SK-N-SH treated with all-trans-retinoic acid at 6 μM for 48 hours (cell line): Measurements from ENCODE around the gene AKAP9.
"Not testable (repeated sequence)": the region's sequence is repeated elsewhere in the genome, so short reads cannot be mapped to it uniquely, and the experiment has no call there.

ENCODE experiments used
- ATAC-seq: fragments of 200-7000 bp; cut with Tn5 transposase; 3 replicates; pipeline ENCODE4 v1.9.1; 2020; ENCODE audit warnings: mild to moderate bottlenecking, moderate library complexity
- ARNTL ChIP-seq: fragments of 450-650 bp; formaldehyde crosslinking; IDR thresholded peaks from 2 replicates; pipeline ENCODE4 v1.5.0; 2020; ENCODE audit warnings: low read depth, mild to moderate bottlenecking, moderate library complexity, borderline replicate concordance
- BACH2 ChIP-seq: fragments of 250-450 bp; sonication (Bioruptor Pico); IDR thresholded peaks from 2 replicates; pipeline ENCODE4 v1.9.0; 2021; ENCODE audit warnings: mild to moderate bottlenecking, borderline replicate concordance
- CREB5 ChIP-seq: fragments of 250-450 bp; sonication (Bioruptor Pico); IDR thresholded peaks from 2 replicates; pipeline ENCODE4 v1.5.1; 2020; ENCODE audit warnings: low read depth, mild to moderate bottlenecking, moderate library complexity
- CSDC2 ChIP-seq: fragments of 250-450 bp; sonication (Bioruptor Pico); IDR thresholded peaks from 2 replicates; pipeline ENCODE4 v1.5.0; 2020; ENCODE audit warnings: mild to moderate bottlenecking, moderate library complexity
- CSRNP3 ChIP-seq: fragments of 250-450 bp; sonication (Bioruptor Pico); IDR thresholded peaks from 2 replicates; pipeline ENCODE4 v1.5.1; 2021; ENCODE audit warnings: mild to moderate bottlenecking, moderate library complexity
- ESRRG ChIP-seq: fragments of 250-450 bp; sonication (Bioruptor Pico); IDR thresholded peaks from 2 replicates; pipeline ENCODE4 v1.6.1; 2021; ENCODE audit warnings: mild to moderate bottlenecking
- GLIS3 ChIP-seq: fragments of 250-450 bp; sonication (Bioruptor Pico); IDR thresholded peaks from 2 replicates; pipeline ENCODE4 v1.5.0; 2020; ENCODE audit warnings: mild to moderate bottlenecking, moderate library complexity
- ISL1 ChIP-seq: fragments of 250-450 bp; sonication (Bioruptor Pico); IDR thresholded peaks from 2 replicates; pipeline ENCODE4 v2.1.2; 2022; ENCODE audit warnings: mild to moderate bottlenecking, moderate library complexity
- OSR1 ChIP-seq: fragments of 250-450 bp; sonication (Bioruptor Pico); IDR thresholded peaks from 2 replicates; pipeline ENCODE4 v1.8.0; 2022; ENCODE audit warnings: moderate library complexity, mild to moderate bottlenecking, inconsistent platforms
- PATZ1 ChIP-seq: fragments of 250-450 bp; sonication (Bioruptor Pico); IDR thresholded peaks from 2 replicates; pipeline ENCODE4 v1.8.0; 2020; ENCODE audit warnings: mild to moderate bottlenecking, moderate library complexity, borderline replicate concordance
- POU6F1 ChIP-seq: fragments of 250-450 bp; sonication (Bioruptor Pico); IDR thresholded peaks from 2 replicates; pipeline ENCODE4 v1.8.0; 2021; ENCODE audit warnings: low read depth, mild to moderate bottlenecking, moderate library complexity, borderline replicate concordance
- PPARA ChIP-seq: fragments of 250-450 bp; sonication (Bioruptor Pico); IDR thresholded peaks from 2 replicates; pipeline ENCODE4 v1.5.0; 2020; ENCODE audit warnings: mild to moderate bottlenecking, borderline replicate concordance
- RARB ChIP-seq: fragments of 250-450 bp; sonication (Bioruptor Pico); IDR thresholded peaks from 2 replicates; pipeline ENCODE4 v1.8.0; 2021; ENCODE audit warnings: mild to moderate bottlenecking, moderate library complexity
- SNAI2 ChIP-seq: fragments of 250-450 bp; sonication (Bioruptor Pico); IDR thresholded peaks from 2 replicates; pipeline ENCODE4 v1.5.0; 2020; ENCODE audit warnings: mild to moderate bottlenecking, moderate library complexity
- TSHZ2 ChIP-seq: fragments of 250-450 bp; sonication (Bioruptor Pico); IDR thresholded peaks from 2 replicates; pipeline ENCODE4 v1.5.0; 2020; ENCODE audit warnings: mild to moderate bottlenecking, moderate library complexity
- ZC3H10 ChIP-seq: fragments of 250-450 bp; sonication (Bioruptor Pico); IDR thresholded peaks from 2 replicates; pipeline ENCODE4 v1.5.1; 2021; ENCODE audit warnings: mild to moderate bottlenecking, moderate library complexity
- ZFP3 ChIP-seq: fragments of 250-450 bp; sonication (Bioruptor Pico); IDR thresholded peaks from 2 replicates; pipeline ENCODE4 v1.5.0; 2020; ENCODE audit warnings: mild to moderate bottlenecking, moderate library complexity
- ZNF565 ChIP-seq: fragments of 450-650 bp; formaldehyde crosslinking; conservative IDR thresholded peaks from 2 replicates; pipeline ENCODE4 v1.5.0; 2020; ENCODE audit warnings: low read depth, mild to moderate bottlenecking, moderate library complexity
- ZNF70 ChIP-seq: fragments of 450-650 bp; formaldehyde crosslinking; IDR thresholded peaks from 2 replicates; pipeline ENCODE4 v1.5.0; 2020; ENCODE audit warnings: mild to moderate bottlenecking, moderate library complexity

The AKAP9 gene

GRCh38 chr7:91959023-91959422 is 18.4 kb downstream of the AKAP9 start (continued):
- TF ChIP-seq CREB5, result no peak
- TF ChIP-seq ZFP3, result no peak
- TF ChIP-seq ARNTL (CRISPR knock-in tag), result no peak

GRCh38 chr7:91961816-91962215 is 21.2 kb downstream of the AKAP9 start:
- no peak for ATAC-seq
- TF ChIP-seq RARB (CRISPR knock-in tag), result no peak
- TF ChIP-seq CSRNP3 (CRISPR knock-in tag), result no peak
- no peak for TF ChIP-seq ISL1 (CRISPR knock-in tag)
- TF ChIP-seq OSR1 (CRISPR knock-in tag), result no peak
- TF ChIP-seq ARNTL (CRISPR knock-in tag), result no peak
- no peak for TF ChIP-seq TSHZ2 (CRISPR knock-in tag)
- no peak for TF ChIP-seq GLIS3 (CRISPR knock-in tag)
- TF ChIP-seq ESRRG, result no peak
- TF ChIP-seq ZNF70 (CRISPR knock-in tag), result no peak
- TF ChIP-seq PATZ1 (CRISPR knock-in tag), result no peak
- no peak for TF ChIP-seq BACH2
- no peak for TF ChIP-seq CSDC2 (CRISPR knock-in tag)
- no peak for TF ChIP-seq PPARA (CRISPR knock-in tag)

GRCh38 chr7:91962419-91962818 is 21.8 kb downstream of the AKAP9 start:
- TF ChIP-seq GLIS3 (CRISPR knock-in tag) (no peak), TSHZ2 (CRISPR knock-in tag) (no peak), POU6F1 (CRISPR knock-in tag) (no peak), PATZ1 (CRISPR knock-in tag) (no peak), CSDC2 (CRISPR knock-in tag) (no peak), CREB5 (no peak), PPARA (CRISPR knock-in tag) (no peak), ARNTL (CRISPR knock-in tag) (no peak), RARB (CRISPR knock-in tag) (no peak), ZNF565 (no peak), CSRNP3 (CRISPR knock-in tag) (no peak), SNAI2 (CRISPR knock-in tag) (no peak), ISL1 (CRISPR knock-in tag) (no peak), ZC3H10 (CRISPR knock-in tag) (no peak)
- ATAC-seq, result no peak

- ATAC-seq, result not testable (repeated sequence)
Observed at GRCh38 chr7:91967513-91967912, 26.9 kb downstream of the AKAP9 start.
